AG04449 (cell line): ENCODE data around the gene SEPTIN14.
"Not testable (repeated sequence)": the region's sequence is repeated elsewhere in the genome, so short reads cannot be mapped to it uniquely, and the experiment has no call there.

Experiments used
- CTCF ChIA-PET: fragments of 350-600 bp; formaldehyde crosslinking; extraction: SDS; loops from one replicate; lab custom pipeline; 2021; ENCODE audit warnings: antibody characterized with exemption; lab: Yijun Ruan, JAX
- POLR2A ChIA-PET: fragments of 400-600, 350-600 bp; formaldehyde crosslinking; extraction: SDS; loops from one replicate; lab custom pipeline; 2020; ENCODE audit warnings: antibody characterized with exemption, inconsistent platforms; lab: Yijun Ruan, JAX
- DNase-seq: peaks from one replicate; pipeline ENCODE4 v3.0.0-alpha.2; 2010; ENCODE audit warnings: low read depth, low spot score
- H3K4me3 ChIP-seq: 2 replicates; pipeline ENCODE4 v1.5.1; 2011; ENCODE audit warnings: low read depth, mild to moderate bottlenecking, control low read depth, low read length
- TF ChIP-seq, protein P1 (sequence below): IDR thresholded peaks from one replicate; pipeline ENCODE4 v1.5.1; 2011; ENCODE audit warnings: mild to moderate bottlenecking, moderate library complexity, low read length, control low read depth, inconsistent platforms; ENCODE audit not compliant: insufficient read depth; ENCODE audit errors: missing control alignments

SEPTIN14 gene

DNA sequence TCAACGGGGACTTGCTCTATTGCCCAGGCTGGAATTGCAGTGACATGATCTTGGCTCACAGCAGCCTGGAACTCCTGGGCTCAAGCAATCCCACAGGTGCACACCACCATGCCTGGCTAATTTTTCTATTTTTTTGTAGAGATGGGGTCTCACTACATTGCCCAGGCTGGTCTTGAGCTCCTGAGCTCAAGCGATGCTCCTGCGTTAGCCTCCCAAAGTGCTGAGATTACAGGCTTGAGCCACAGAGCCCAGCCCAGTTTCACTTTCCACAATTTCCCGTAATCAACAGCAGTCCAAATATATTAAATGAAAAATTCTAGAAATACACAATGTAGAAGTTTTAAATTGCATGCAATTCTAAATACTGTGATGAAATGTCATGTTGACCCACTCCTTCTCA lies 24.0 kb downstream of the SEPTIN14 start:
- TF ChIP-seq, protein P1, sequence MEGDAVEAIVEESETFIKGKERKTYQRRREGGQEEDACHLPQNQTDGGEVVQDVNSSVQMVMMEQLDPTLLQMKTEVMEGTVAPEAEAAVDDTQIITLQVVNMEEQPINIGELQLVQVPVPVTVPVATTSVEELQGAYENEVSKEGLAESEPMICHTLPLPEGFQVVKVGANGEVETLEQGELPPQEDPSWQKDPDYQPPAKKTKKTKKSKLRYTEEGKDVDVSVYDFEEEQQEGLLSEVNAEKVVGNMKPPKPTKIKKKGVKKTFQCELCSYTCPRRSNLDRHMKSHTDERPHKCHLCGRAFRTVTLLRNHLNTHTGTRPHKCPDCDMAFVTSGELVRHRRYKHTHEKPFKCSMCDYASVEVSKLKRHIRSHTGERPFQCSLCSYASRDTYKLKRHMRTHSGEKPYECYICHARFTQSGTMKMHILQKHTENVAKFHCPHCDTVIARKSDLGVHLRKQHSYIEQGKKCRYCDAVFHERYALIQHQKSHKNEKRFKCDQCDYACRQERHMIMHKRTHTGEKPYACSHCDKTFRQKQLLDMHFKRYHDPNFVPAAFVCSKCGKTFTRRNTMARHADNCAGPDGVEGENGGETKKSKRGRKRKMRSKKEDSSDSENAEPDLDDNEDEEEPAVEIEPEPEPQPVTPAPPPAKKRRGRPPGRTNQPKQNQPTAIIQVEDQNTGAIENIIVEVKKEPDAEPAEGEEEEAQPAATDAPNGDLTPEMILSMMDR: no peak
- no peak overlapping the region for H3K4me3 ChIP-seq
- ChIA-PET POLR2A (no interaction called here), CTCF (no interaction called here)
- no peak for DNase-seq

DNA sequence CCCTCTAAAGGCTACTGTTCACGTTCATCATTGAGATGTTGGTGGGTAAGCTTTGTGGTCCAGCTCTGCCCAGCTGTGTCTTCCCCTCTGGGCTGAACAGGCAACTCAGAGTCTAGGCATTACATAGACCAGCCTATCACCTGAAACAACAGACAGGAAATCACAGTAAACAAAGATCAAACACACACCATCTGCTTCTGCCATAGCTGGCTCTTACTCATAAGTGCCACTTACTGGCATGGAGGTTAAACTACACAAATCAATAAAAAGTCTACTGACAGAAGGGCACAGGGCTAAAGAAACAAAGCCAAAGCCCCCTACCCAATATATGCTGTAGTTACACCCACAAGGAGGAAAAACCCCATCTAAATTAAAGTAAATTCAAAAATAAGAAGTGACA lies 35.0 kb downstream of the SEPTIN14 start:
- POLR2A ChIA-PET: no interaction called here
- no peak for DNase-seq
- no peak overlapping the region for H3K4me3 ChIP-seq
- CTCF ChIA-PET: no interaction called here
- TF ChIP-seq, protein P1: no peak

DNA sequence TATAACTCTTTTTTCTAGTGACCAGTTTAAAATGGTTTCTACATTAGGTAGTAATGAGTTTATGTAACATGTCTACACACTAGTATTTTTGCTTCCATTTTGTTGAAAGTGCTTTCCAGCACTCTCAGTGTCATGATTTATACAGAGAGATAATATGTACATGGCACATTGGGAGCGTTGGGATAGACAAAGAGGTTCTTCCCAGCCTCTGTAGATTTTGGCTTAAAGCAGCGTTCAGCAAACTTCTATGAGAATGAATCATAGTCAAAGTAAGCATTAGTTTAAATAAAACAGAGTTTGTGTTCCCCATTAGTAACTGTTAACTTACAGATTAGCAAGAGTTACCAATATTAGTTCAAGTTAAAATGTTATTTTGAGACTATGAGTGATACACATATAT lies 43.9 kb downstream of the SEPTIN14 start:
- TF ChIP-seq, protein P1: no peak
- H3K4me3 ChIP-seq: no peak overlapping the region
- CTCF ChIA-PET: no interaction called here
- DNase-seq: no peak
- POLR2A ChIA-PET: no interaction called here

DNA sequence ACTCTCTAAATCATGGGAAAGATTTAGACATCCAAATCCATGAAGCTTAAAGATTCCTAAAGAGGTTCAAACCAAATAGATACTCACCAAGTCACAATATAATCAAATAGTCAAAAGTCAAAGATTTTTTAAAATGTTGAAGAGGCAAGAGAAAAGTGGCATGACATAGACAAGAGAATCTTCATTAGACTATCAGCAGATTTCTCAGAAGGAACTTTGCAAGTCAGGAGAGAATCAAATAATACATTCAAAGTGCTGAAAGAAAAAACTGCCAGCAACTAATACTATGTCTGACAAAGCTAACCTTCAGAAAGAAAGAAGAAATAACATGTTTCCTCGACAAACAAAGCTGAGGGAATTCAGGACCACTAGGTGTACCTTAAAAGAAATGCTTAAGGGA lies 65.3 kb downstream of the SEPTIN14 start:
- POLR2A ChIA-PET, CTCF ChIA-PET, H3K4me3 ChIP-seq, DNase-seq: not testable (repeated sequence)

DNA sequence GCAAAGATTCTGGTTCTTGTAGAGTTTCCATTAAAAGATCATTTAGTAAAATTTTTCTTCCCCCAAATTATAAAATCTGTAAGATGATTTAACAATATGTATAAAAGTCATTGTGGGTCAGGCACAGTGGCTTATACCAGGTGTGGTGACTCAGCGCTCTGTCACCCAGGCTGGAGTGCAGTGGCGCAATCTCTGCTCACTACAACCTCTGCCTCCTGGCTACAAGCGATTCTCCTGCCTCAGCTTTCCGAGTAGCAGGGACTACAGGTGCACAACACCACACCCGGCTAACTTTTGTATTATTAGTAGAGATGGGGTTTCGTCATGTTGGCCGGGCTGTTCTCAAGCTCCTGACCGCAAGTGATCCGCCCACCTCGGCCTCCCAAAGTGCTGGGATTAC lies 68.0 kb downstream of the SEPTIN14 start:
- DNase-seq: no peak
- ChIA-PET CTCF (no interaction called here), POLR2A (no interaction called here)
- TF ChIP-seq, protein P1: no peak
- H3K4me3 ChIP-seq: no peak overlapping the region

DNA sequence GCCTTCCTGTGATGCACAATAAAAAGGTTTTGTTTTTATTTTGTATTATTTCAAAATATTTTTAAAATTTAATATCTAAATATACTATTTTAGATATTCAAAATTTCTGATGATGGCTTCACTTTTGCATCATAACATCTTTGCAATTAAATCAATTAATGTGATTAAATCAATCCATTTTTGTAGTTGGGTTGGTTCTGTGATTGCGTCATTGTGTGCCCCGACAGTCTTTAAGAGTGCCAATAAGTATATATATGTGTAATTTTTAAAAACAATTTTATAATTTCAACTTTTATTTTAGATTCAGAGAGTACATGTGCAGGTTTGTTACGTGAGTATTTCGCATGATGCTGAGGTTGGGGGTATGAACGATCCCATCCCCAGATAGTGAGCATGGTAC lies 70.5 kb downstream of the SEPTIN14 start:
- TF ChIP-seq, protein P1: no peak
- no peak overlapping the region for H3K4me3 ChIP-seq
- POLR2A ChIA-PET: no interaction called here
- CTCF ChIA-PET: no interaction called here
- DNase-seq: no peak

DNA sequence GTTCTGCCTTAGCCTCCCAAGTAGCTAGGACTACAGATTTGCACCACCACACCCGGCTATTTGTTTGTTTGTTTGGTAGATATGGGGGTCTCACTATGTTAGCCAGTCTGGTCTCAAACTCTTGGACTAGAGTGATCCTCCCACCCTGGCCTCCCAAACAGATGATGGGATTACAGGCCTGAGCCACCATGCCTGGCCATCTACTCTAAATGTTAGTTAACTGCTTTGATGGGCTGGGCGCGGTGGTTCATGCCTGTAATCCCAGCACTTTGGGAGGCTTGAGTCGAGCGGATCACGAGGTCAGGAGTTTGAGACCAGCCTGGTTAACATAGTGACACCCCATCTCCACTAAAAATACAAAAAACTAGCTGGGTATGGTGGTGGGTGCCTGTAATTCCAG lies 74.8 kb downstream of the SEPTIN14 start:
- TF ChIP-seq, protein P1: no peak
- ChIA-PET CTCF (no interaction called here), POLR2A (no interaction called here)
- DNase-seq: no peak
- no peak overlapping the region for H3K4me3 ChIP-seq
